Stimulated activated CD8-positive, alpha-beta memory T cell treated with anti-CD3 and anti-CD28 coated beads, Interleukin-15, amount 100 ng/mL, for 48 hours (primary cell): ENCODE data around the gene PTPRT.

Source experiments
- DNase-seq, 2 donors: peaks; one replicate each; pipeline ENCODE4 v3.0.0-alpha.2; 2020; ENCODE audit warnings: low read depth in 2 of 2

Gene PTPRT

GRCh38 chr20:42549496-42549895, 640.2 kb downstream of the PTPRT start:
- DNase-seq, result no peak

GRCh38 chr20:42544926-42545325, 644.8 kb downstream of the PTPRT start:
- no peak for DNase-seq

GRCh38 chr20:42532831-42533230, 656.9 kb downstream of the PTPRT start:
- no peak for DNase-seq

GRCh38 chr20:42531508-42531961, 658.2 kb downstream of the PTPRT start:
- DNase-seq, result no peak

GRCh38 chr20:42530855-42531448, 658.8 kb downstream of the PTPRT start:
- no peak for DNase-seq

- DNase-seq, result no peak
These were observed 659.5 kb downstream of the PTPRT start for GRCh38 chr20:42530191-42530590.

- no peak for DNase-seq
These were observed 665.6 kb downstream of the PTPRT start for GRCh38 chr20:42524058-42524457.

GRCh38 chr20:42516692-42517091, 673.0 kb downstream of the PTPRT start:
- DNase-seq, result no peak

- DNase-seq, result no peak
These were observed 679.0 kb downstream of the PTPRT start for GRCh38 chr20:42510686-42511085.

GRCh38 chr20:42507874-42508273, 681.8 kb downstream of the PTPRT start:
- DNase-seq, result no peak

- DNase-seq, result no peak
These were observed 683.3 kb downstream of the PTPRT start for GRCh38 chr20:42506397-42506796.

GRCh38 chr20:42502591-42502990, 687.1 kb downstream of the PTPRT start:
- no peak for DNase-seq

GRCh38 chr20:42496595-42496994, 693.1 kb downstream of the PTPRT start:
- DNase-seq, result no peak

- DNase-seq, result no peak
These were observed 695.4 kb downstream of the PTPRT start for GRCh38 chr20:42494290-42494689.

GRCh38 chr20:42493001-42493400, 696.7 kb downstream of the PTPRT start:
- no peak for DNase-seq

- no peak for DNase-seq
These were observed 697.4 kb downstream of the PTPRT start for GRCh38 chr20:42492290-42492689.

GRCh38 chr20:42485556-42485955, 704.1 kb downstream of the PTPRT start:
- no peak for DNase-seq

- no peak for DNase-seq
These were observed 704.8 kb downstream of the PTPRT start for GRCh38 chr20:42484790-42485375.

GRCh38 chr20:42484335-42484734, 705.4 kb downstream of the PTPRT start:
- DNase-seq, result no peak

GRCh38 chr20:42483730-42484303, 705.9 kb downstream of the PTPRT start:
- no peak for DNase-seq

GRCh38 chr20:42482808-42483207, 706.9 kb downstream of the PTPRT start:
- DNase-seq, result no peak

- DNase-seq, result no peak
These were observed 713.9 kb downstream of the PTPRT start for GRCh38 chr20:42475773-42476172.

- DNase-seq, result no peak
These were observed 715.1 kb downstream of the PTPRT start for GRCh38 chr20:42474646-42475045.

GRCh38 chr20:42472198-42472597, 717.5 kb downstream of the PTPRT start:
- DNase-seq, result no peak
